ENCODE data around the gene ARRDC2. TPM values are rescaled to one million over a fixed set of nuclear protein-coding genes. Genes with fewer than 3 reads are reported as not detected.

ARRDC2 gene
- total and polyA plus RNA-seq, 2 donors (not counting 1 experiment from before 2014, with no cell fraction given) = 131 to 639 TPM

DNA sequence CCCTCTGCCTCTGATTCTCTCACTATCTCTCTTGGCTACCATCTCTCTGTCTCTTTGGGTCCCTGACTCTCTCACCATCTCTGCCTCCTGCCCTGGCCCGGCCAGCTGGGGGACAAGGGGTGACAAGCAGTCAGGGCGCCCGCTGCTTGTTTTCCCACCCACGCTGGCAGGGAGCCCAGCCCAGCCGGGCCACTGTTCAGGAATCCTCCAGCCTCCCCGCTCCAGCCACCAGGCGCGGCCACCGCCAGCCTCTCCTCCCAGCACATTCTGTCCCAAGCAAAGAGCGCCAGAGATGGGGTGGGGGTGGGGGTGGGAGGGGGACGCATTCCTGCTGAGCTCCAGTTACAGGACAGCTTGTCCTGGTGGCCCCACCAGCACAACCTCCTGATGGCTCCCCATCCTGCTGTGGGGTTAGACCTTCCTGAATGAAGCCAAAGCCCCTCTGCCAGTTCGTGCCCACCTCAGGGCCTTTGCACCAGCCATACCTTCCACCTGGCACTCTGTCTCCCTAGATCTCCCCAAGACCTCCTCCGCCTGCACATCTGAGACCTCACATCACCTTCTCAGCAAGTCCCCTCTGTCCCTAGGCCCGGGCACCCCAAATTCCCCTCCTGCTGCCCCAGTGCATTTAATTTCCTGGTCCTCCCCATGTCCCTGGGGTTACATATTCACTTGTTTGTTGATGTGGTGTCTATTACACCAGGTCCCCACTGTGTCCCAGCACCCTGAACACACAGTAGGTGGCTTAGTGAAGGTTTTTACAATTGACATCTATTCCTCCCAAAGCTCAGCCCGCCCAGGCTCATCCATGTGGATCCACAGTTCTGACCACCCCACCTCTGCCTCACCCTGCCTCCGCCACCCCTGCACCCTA, 12.5 kb downstream of the ARRDC2 start:
- Histone ChIP-seq H3K79me2 (ENCODE audit: control insufficient read depth, insufficient read depth, low read length) (no peaks in the 10 kb centered on the region), H3K9me3 (ENCODE audit: control extremely low read depth in 1 of 3, control insufficient read depth in 2 of 3, insufficient read depth in 1 of 3, low read length in 2 of 3) (peaks cover 0 to 9% (median 3%) of the 10 kb centered on the region in 3 donors), H3K4me2 (replicated peaks; ENCODE audit: low read depth, low read length, poor library complexity, severe bottlenecking) (peak overlapping the region; percentile 57), H3K27me3 (replicated peaks in 1 of 4; ENCODE audit: control extremely low read depth in 1 of 4, control insufficient read depth in 3 of 4, insufficient read depth in 4 of 4, low read length in 3 of 4) (no peaks in the 10 kb centered on the region), H3K9ac (ENCODE audit: low read length) (no peak overlapping the region), H4K20me1 (ENCODE audit: control insufficient read depth, insufficient read depth, low read length, poor library complexity, severe bottlenecking) (no peaks in the 10 kb centered on the region), H3K36me3 (replicated peaks in 1 of 2; ENCODE audit: control extremely low read depth in 1 of 2, control insufficient read depth in 1 of 2, extremely low read depth in 1 of 2, insufficient read depth in 2 of 2, low read length in 1 of 2) (peaks cover 1 to 3% of the 10 kb centered on the region in 2 experiments), H3K4me1 (ENCODE audit: control insufficient read depth in 2 of 2, insufficient read depth in 2 of 2, low read length in 2 of 2) (peaks cover 53 to 69% of the 10 kb centered on the region in 2 donors), H3K27ac (ENCODE audit: low read length in 2 of 2) (peak overlapping the region; percentile 95 to 99), H3K4me3 (ENCODE audit: control extremely low read depth in 1 of 5, extremely low read depth in 1 of 5, insufficient read depth in 1 of 5, low read depth in 2 of 5, low read length in 4 of 5) (no peak overlapping the region), H2AFZ (ENCODE audit: insufficient read depth, low read depth, low read length, poor library complexity, severe bottlenecking) (peak overlapping the region; percentile 40)
- POLR2A ChIA-PET = interaction anchor here (0.6 to 7.8 kb wide), 7 partner anchors 9 to 268 kb away, joined by 5 to 160 read pairs (median 7); partner anchors contain the start of gene ARRDC2
- intact Hi-C loops (cut with micrococcal nuclease) = loop anchor here (5.0 kb wide), 3 partner anchors 77 to 272 kb away; partner anchors contain the start of genes IFI30 and MAST3
- Mint-ChIP-seq H3K27ac (peak overlapping the region; percentile 98), H3K4me1 (peaks cover 69% of the 10 kb centered on the region), H3K27me3 (no peaks in the 10 kb centered on the region), H3K9me3 (ENCODE audit: insufficient read depth) (no peaks in the 10 kb centered on the region), H3K4me3 (peak overlapping the region; percentile 79)
- WGBS (ENCODE audit: insufficient coverage) = 95% methylated on average over 4 of the region's 16 CpGs
- DNase-seq = no peak
- TF ChIP-seq, protein P1, sequence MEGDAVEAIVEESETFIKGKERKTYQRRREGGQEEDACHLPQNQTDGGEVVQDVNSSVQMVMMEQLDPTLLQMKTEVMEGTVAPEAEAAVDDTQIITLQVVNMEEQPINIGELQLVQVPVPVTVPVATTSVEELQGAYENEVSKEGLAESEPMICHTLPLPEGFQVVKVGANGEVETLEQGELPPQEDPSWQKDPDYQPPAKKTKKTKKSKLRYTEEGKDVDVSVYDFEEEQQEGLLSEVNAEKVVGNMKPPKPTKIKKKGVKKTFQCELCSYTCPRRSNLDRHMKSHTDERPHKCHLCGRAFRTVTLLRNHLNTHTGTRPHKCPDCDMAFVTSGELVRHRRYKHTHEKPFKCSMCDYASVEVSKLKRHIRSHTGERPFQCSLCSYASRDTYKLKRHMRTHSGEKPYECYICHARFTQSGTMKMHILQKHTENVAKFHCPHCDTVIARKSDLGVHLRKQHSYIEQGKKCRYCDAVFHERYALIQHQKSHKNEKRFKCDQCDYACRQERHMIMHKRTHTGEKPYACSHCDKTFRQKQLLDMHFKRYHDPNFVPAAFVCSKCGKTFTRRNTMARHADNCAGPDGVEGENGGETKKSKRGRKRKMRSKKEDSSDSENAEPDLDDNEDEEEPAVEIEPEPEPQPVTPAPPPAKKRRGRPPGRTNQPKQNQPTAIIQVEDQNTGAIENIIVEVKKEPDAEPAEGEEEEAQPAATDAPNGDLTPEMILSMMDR (IDR thresholded peaks at IDR 0.05) = no peak
- TF ChIP-seq EZH2 (IDR thresholded peaks at IDR 0.05; ENCODE audit: borderline replicate concordance, insufficient read depth, low read depth, low read length, poor library complexity, severe bottlenecking) = no peak
- no peak for ATAC-seq (ENCODE audit: low read depth)
- CTCF ChIA-PET = interaction anchor here (1.0 to 4.4 kb wide), 5 partner anchors 9 to 37 kb away, joined by 4 to 43 read pairs (median 6); no protein-coding TSS in a partner anchor

Data from B cell (primary cell).